Neural cell (in vitro differentiated cells): ENCODE measurements around the gene GALE.

ENCODE experiments used
- EP300 ChIP-seq: fragments of 450-650 bp; conservative IDR thresholded peaks from 2 replicates; pipeline ENCODE4 v1.6.1; 2014; ENCODE audit warnings: antibody characterized with exemption, mild to moderate bottlenecking, moderate library complexity; ENCODE audit not compliant: poor library complexity, severe bottlenecking
- POLR2AphosphoS5 ChIP-seq: IDR thresholded peaks from 2 replicates; pipeline ENCODE4 v1.6.1; 2012
- RAD21 ChIP-seq: fragments of 450-650 bp; conservative IDR thresholded peaks from 2 replicates; pipeline ENCODE4 v1.6.1; 2014; ENCODE audit warnings: antibody characterized with exemption, mild to moderate bottlenecking, moderate library complexity
- SMC3 ChIP-seq: fragments of 450-650 bp; conservative IDR thresholded peaks from 2 replicates; pipeline ENCODE4 v1.6.1; 2014; ENCODE audit warnings: antibody characterized with exemption, mild to moderate bottlenecking, moderate library complexity; ENCODE audit not compliant: poor library complexity
- TF ChIP-seq, protein P1 (sequence below): fragments of 450-650 bp; IDR thresholded peaks from 2 replicates; pipeline ENCODE4 v1.5.1; 2014; ENCODE audit warnings: antibody characterized with exemption, mild to moderate bottlenecking, moderate library complexity; ENCODE audit not compliant: poor library complexity, severe bottlenecking

DNA sequence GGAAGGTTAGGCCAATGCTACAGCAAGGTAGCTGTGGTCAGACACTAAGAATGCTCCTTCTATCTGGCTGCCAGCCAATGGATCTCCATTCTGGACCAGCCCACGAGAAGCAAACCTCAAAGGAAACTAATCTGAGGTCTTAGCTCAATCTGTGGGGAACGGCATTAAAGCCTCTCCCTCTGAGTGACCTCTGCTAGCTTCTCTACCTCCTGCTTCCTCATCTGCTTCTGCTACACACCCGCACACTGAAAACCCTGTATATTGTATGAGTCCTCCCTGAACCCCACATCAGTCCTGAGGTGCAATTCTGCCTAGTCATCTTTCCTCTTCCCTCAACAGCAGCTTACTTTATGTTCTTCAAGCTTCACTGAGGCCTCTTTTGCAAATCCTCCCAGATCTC, 6.9 kb upstream of the GALE start:
- TF ChIP-seq, protein P1, sequence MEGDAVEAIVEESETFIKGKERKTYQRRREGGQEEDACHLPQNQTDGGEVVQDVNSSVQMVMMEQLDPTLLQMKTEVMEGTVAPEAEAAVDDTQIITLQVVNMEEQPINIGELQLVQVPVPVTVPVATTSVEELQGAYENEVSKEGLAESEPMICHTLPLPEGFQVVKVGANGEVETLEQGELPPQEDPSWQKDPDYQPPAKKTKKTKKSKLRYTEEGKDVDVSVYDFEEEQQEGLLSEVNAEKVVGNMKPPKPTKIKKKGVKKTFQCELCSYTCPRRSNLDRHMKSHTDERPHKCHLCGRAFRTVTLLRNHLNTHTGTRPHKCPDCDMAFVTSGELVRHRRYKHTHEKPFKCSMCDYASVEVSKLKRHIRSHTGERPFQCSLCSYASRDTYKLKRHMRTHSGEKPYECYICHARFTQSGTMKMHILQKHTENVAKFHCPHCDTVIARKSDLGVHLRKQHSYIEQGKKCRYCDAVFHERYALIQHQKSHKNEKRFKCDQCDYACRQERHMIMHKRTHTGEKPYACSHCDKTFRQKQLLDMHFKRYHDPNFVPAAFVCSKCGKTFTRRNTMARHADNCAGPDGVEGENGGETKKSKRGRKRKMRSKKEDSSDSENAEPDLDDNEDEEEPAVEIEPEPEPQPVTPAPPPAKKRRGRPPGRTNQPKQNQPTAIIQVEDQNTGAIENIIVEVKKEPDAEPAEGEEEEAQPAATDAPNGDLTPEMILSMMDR = no peak
- TF ChIP-seq EP300 (no peak), SMC3 (no peak), POLR2AphosphoS5 (no peak), RAD21 (no peak)
